Measurements from ENCODE around the gene USP50. TPM values are rescaled to one million over a fixed set of nuclear protein-coding genes. Genes with fewer than 3 reads are reported as not detected.
"Not testable (repeated sequence)": the region's sequence is repeated elsewhere in the genome, so short reads cannot be mapped to it uniquely, and the experiment has no call there.

USP50 gene
- total and polyA plus RNA-seq, 8 donors = 0.30 to 1.3 (median 0.54) TPM; not detected in 2

GRCh38 chr15:50576166-50576565 lies 29.7 kb upstream of the USP50 start:
- DNase-seq (no peak), ATAC-seq (no peak)
- H3K27me3 ChIP-seq = no peaks in the 10 kb centered on the region
- H3K4me3 ChIP-seq = no peak overlapping the region
- intact Hi-C loops (cut with DNase I) = no loop called here
- no peak overlapping the region for H3K27ac ChIP-seq
- H3K36me3 ChIP-seq = peaks cover 0 to 89% of the 10 kb centered on the region in 2 donors
- H3K9me3 ChIP-seq = no peaks in the 10 kb centered on the region
- TF ChIP-seq, protein P1, sequence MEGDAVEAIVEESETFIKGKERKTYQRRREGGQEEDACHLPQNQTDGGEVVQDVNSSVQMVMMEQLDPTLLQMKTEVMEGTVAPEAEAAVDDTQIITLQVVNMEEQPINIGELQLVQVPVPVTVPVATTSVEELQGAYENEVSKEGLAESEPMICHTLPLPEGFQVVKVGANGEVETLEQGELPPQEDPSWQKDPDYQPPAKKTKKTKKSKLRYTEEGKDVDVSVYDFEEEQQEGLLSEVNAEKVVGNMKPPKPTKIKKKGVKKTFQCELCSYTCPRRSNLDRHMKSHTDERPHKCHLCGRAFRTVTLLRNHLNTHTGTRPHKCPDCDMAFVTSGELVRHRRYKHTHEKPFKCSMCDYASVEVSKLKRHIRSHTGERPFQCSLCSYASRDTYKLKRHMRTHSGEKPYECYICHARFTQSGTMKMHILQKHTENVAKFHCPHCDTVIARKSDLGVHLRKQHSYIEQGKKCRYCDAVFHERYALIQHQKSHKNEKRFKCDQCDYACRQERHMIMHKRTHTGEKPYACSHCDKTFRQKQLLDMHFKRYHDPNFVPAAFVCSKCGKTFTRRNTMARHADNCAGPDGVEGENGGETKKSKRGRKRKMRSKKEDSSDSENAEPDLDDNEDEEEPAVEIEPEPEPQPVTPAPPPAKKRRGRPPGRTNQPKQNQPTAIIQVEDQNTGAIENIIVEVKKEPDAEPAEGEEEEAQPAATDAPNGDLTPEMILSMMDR (IDR thresholded peaks at IDR 0.05) = no peak
- peaks cover 0 to 15% of the 10 kb centered on the region in 2 donors for H3K4me1 ChIP-seq

DNA sequence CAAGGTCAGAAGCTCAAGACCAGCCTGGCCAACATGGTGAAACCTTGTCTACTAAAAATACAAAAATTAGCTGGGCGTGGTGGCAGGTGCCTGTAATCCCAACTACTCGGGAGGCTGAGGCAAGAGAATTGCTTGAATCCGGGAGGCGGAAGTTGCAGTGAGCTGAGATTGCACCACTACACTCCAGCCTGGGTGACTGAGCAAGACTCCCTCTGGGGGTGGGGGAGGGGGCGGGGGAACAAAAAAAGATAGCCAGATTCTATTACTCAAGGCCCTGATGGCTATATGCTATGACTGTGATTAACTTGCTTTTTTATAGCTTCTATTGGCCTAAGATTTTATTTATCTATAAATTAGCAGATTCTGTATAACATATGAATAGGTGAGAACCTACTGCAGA lies 27.4 kb upstream of the USP50 start:
- ATAC-seq (peak; percentile 18), DNase-seq (peak in 1 of 4 donors; percentile 50)
- H3K36me3 ChIP-seq = peaks cover 0 to 88% of the 10 kb centered on the region in 2 donors
- intact Hi-C loops (cut with DNase I); H3K9me3 ChIP-seq; H3K4me3 ChIP-seq; H3K27me3 ChIP-seq: not testable (repeated sequence)
- peak overlapping the region in 1 of 2 donors; percentile 64 for H3K27ac ChIP-seq
- peaks cover 0 to 15% of the 10 kb centered on the region in 2 donors for H3K4me1 ChIP-seq

DNA sequence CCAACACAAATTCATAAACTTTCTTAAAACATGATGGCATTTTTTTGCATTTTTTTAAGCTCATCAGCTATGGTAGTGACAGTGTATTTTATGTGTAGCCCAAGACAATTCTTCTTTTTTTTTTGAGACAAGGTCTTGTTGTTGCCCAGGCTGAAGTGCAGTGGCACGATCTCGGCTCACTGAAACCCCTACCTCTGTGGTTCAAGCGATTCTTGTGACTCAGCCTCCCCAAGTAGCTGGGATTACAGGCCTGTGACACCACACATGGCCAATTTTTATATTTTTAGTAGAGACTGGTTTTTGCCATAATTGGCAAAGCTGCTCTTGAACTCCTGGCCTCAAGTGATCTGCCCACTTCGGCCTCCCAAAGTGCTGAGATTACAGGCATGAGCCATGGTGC lies 17.3 kb upstream of the USP50 start:
- ATAC-seq = no peak
- no peak for DNase-seq
- TF ChIP-seq, protein P1 (IDR thresholded peaks at IDR 0.05) = no peak
- Histone ChIP-seq H3K36me3 (peaks cover 0 to 74% of the 10 kb centered on the region in 2 donors), H3K4me1 (no peaks in the 10 kb centered on the region), H3K27ac (no peak overlapping the region), H3K9me3 (no peaks in the 10 kb centered on the region), H3K4me3 (no peak overlapping the region), H3K27me3 (no peaks in the 10 kb centered on the region)
- intact Hi-C loops (cut with DNase I) = no loop called here

DNA sequence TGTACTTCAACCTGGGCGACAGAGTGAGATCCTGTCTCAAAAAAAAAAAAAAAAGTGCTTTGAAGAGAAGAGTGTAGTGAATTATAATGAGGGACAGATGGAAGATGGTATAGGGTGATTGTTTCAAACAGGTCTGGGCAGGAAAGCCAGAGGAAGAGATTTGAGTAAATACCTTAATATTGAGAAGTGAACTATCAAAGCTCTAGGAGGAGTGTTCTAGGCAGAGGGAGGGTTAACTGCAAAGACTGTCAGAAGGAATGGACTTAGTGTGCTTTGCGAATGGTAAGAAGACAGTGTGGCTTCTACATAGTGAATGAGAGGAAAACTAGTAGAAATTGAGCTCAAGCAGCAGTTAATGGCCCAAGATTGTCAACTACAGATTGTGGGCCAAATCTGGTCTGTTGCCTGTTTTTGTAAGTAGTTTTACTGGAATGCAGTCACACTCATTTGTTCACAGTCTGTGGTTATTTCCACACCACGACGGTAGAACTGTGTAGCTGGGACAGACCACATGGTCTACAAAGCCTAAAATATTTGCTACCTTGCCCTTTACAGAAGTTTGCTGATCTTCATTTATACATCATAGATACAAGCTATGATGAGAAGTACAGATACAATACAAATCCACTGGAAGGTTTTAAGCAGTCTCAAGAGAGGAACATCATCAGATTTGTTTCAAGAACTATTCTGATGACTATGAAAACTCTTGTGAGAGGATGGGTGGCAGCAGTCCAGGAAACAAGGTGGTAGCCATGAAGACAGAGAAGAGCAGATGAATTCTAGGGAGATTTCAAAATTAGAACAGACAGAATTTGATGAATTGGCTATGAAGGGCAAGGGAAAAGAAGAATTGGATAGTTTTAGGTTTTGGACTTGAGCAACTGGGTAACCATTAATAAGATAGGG lies 16.5 kb upstream of the USP50 start:
- ATAC-seq (no peak), DNase-seq (no peak)
- peaks cover 0 to 74% of the 10 kb centered on the region in 2 donors for H3K36me3 ChIP-seq
- H3K27ac ChIP-seq = peak overlapping the region in 1 of 2 donors; percentile 45
- intact Hi-C loops (cut with DNase I) = no loop called here
- no peak overlapping the region for H3K4me3 ChIP-seq
- no peaks in the 10 kb centered on the region for H3K27me3 ChIP-seq
- TF ChIP-seq, protein P1 (IDR thresholded peaks at IDR 0.05) = no peak
- H3K4me1 ChIP-seq = no peaks in the 10 kb centered on the region
- no peaks in the 10 kb centered on the region for H3K9me3 ChIP-seq

- no peak for DNase-seq
- Histone ChIP-seq H3K9me3 (no peaks in the 10 kb centered on the region), H3K4me3 (no peak overlapping the region), H3K27me3 (no peaks in the 10 kb centered on the region), H3K27ac (no peak overlapping the region), H3K36me3 (peaks cover 0 to 43% of the 10 kb centered on the region in 2 donors), H3K4me1 (no peaks in the 10 kb centered on the region)
- TF ChIP-seq, protein P1 (IDR thresholded peaks at IDR 0.05) = no peak
- ATAC-seq = no peak
- intact Hi-C loops (cut with DNase I) = no loop called here
Observed at GRCh38 chr15:50558012-50558411, 11.5 kb upstream of the USP50 start.

Data from left lung (tissue), 10 donors.